Loucy (cell line): ENCODE measurements around the gene ITCH.

ENCODE experiments used
- EZH2phosphoT487 ChIP-seq: fragments of 200-600 bp; IDR thresholded peaks from 2 replicates; pipeline ENCODE4 v1.6.1; 2018; ENCODE audit warnings: antibody characterized with exemption, mild to moderate bottlenecking, moderate library complexity, borderline replicate concordance
- TF ChIP-seq, protein P1 (sequence below): fragments of 200-600 bp; sonication (generic); conservative IDR thresholded peaks from 2 replicates; pipeline ENCODE4 v1.5.1; 2014; ENCODE audit warnings: mild to moderate bottlenecking, antibody characterized with exemption, low read length

DNA sequence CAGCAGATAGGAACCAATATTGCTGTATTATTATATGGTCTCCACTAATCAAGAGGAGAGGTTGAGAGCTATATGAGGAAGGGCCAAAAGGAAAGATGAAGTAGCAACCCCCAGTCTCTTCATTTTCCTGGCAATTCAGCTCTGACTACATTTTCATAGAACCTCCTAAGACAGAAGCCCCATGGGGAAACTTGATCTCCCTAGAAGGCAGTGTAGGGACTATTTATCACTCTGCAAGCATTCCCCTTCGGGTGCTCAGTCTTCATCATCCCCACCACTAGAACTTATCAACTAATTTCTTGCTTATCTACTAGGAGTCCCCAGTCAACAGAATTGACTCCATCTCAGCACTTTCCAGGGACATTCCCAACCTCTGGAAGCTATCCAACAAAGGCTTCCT is 25.5 kb upstream of the ITCH start:
- TF ChIP-seq, protein P1, sequence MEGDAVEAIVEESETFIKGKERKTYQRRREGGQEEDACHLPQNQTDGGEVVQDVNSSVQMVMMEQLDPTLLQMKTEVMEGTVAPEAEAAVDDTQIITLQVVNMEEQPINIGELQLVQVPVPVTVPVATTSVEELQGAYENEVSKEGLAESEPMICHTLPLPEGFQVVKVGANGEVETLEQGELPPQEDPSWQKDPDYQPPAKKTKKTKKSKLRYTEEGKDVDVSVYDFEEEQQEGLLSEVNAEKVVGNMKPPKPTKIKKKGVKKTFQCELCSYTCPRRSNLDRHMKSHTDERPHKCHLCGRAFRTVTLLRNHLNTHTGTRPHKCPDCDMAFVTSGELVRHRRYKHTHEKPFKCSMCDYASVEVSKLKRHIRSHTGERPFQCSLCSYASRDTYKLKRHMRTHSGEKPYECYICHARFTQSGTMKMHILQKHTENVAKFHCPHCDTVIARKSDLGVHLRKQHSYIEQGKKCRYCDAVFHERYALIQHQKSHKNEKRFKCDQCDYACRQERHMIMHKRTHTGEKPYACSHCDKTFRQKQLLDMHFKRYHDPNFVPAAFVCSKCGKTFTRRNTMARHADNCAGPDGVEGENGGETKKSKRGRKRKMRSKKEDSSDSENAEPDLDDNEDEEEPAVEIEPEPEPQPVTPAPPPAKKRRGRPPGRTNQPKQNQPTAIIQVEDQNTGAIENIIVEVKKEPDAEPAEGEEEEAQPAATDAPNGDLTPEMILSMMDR = no peak
- no peak for TF ChIP-seq EZH2phosphoT487
